IgD-negative memory B cell (primary cell): ENCODE measurements around the gene TRMT1. TPM values are rescaled to one million over a fixed set of nuclear protein-coding genes. Genes with fewer than 3 reads are reported as not detected.
A peak's percentile ranks its signal among the peaks of the same experiment; 100 is the strongest.

Source experiments
- H3K27ac Mint-ChIP-seq, 3 donors: one replicate each; pipeline ENCODE4 v1.8.0; 2020 to 2022; ENCODE audit warnings: mild to moderate bottlenecking in 3 of 3, mixed read lengths in 3 of 3, moderate library complexity in 1 of 3
- H3K27me3 Mint-ChIP-seq: one replicate; pipeline ENCODE4 v1.8.0; 2021; ENCODE audit warnings: mixed read lengths
- H3K36me3 Mint-ChIP-seq: one replicate; pipeline ENCODE4 v1.8.0; 2020; ENCODE audit warnings: mild to moderate bottlenecking, mixed read lengths
- H3K4me1 Mint-ChIP-seq, 3 donors: one replicate each; pipeline ENCODE4 v1.8.0; 2020 to 2022; ENCODE audit warnings: mixed read lengths in 3 of 3, mild to moderate bottlenecking in 1 of 3
- H3K4me3 Mint-ChIP-seq, 4 donors: one replicate each; pipeline ENCODE4 v1.8.0; 2020 to 2022; ENCODE audit warnings: mild to moderate bottlenecking in 4 of 4, mixed read lengths in 4 of 4, moderate library complexity in 3 of 4
- H3K9me3 Mint-ChIP-seq, 3 donors: one replicate each; pipeline ENCODE4 v1.8.0; 2020 to 2021; ENCODE audit warnings: mixed read lengths in 3 of 3, mild to moderate bottlenecking in 1 of 3
- polyA plus RNA-seq: library from polyadenylated mRNA; unstranded; fragments of 300-500 nt; fragmentation: Illumina TruSeq; gene quantifications from one replicate; pipeline ENCODE4 v1.2.3, GENCODE V29; 2021

TRMT1 gene
- polyA plus RNA-seq, 1 donor from 2014 or later, result 30.7 TPM

DNA sequence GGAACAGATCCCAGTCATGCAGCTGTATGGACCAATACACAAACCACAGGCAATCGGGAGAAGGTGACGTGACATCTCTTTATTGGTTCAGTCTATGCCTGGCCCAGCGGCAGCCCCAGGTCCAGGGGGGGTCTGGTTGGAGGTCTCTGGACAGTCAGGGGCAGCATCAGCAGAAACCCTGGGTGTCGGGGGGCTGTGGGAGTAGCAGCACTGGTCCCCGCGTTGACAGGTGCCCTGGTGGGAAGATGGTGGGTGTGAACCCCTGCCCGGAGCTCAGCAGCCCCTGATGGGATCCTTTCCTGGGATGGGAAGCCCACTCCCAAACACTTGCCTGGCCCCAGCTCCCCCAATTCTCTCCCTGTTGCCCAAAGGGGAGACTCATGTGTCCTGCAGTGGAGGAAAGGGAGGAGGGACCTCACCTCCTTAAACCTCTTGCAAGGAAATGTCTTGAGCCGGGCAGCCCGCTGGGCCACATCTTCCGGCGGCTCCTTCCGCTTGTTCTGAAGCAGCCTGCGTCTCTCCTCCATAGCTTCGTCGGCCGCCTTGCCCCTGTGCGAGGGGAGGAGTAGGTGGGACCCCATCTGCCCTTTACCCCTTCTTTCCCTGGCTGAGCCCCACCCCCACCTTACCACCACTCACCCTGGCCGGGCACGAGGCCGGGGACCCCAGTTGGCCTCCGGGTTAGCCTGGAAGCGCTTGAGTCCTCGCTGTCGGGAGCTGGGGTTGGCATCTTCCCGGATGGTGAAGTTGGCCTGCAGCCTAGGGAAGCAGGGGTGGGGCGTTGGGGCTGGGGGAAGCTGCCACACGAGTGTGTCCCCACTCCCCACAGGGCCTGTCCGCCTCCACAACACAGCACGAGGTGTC, 11.5 kb downstream of the TRMT1 start:
- H3K4me3 Mint-ChIP-seq, result peak overlapping the region; percentile 86 to 98 (median 92)
- peaks cover 14 to 15% (median 14%) of the 10 kb centered on the region in 3 donors for H3K4me1 Mint-ChIP-seq
- H3K27me3 Mint-ChIP-seq, result peaks cover 1% of the 10 kb centered on the region

DNA sequence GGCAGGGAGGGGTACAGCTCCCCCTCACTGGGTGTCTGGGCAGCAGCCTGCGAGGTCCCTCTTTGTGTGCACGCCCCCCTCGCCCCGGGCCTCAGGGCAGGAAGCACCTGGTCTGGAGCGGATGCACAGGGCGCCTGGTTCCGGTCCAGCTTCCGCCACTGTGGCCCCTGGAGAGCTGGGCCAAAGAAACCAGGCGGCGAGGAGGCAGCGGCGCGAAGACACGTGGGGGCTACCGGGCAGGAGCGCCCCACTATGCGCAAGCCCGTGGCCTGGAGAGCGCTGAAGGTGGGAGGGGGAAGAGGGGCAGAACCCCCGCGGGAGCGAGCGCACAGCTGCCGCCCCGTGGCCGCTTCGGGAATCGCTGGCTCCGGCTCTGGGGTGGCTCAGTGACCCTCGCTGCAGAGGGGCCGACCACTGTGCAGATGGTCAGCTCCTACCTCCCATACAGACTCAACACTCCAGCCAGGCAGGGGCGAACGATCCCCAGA, 12.1 kb downstream of the TRMT1 start:
- Mint-ChIP-seq H3K9me3 (peaks cover 0 to 1% (median 0%) of the 10 kb centered on the region in 3 donors), H3K4me1 (peaks cover 15 to 18% (median 16%) of the 10 kb centered on the region in 3 donors), H3K36me3 (no peaks in the 10 kb centered on the region), H3K27ac (peak overlapping the region; percentile 95 to 99 (median 97)), H3K27me3 (peaks cover 2% of the 10 kb centered on the region), H3K4me3 (peak overlapping the region; percentile 86 to 98 (median 92))

More for the DNA sequence above, 11.5 kb downstream of the TRMT1 start:
- Mint-ChIP-seq H3K36me3 (no peaks in the 10 kb centered on the region), H3K27ac (peak overlapping the region; percentile 95 to 99 (median 97)), H3K9me3 (no peaks in the 10 kb centered on the region)

- H3K4me1 Mint-ChIP-seq, result peaks cover 15 to 20% (median 16%) of the 10 kb centered on the region in 3 donors
- H3K27me3 Mint-ChIP-seq, result peaks cover 2% of the 10 kb centered on the region
- H3K27ac Mint-ChIP-seq, result peak overlapping the region; percentile 95 to 99 (median 98)
- H3K9me3 Mint-ChIP-seq, result peaks cover 0 to 1% (median 0%) of the 10 kb centered on the region in 3 donors
- H3K4me3 Mint-ChIP-seq, result peak overlapping the region; percentile 90 to 98 (median 94)
- H3K36me3 Mint-ChIP-seq, result peaks cover 1% of the 10 kb centered on the region
Observed at GRCh38 chr19:13103581-13104359, 12.8 kb downstream of the TRMT1 start.

DNA sequence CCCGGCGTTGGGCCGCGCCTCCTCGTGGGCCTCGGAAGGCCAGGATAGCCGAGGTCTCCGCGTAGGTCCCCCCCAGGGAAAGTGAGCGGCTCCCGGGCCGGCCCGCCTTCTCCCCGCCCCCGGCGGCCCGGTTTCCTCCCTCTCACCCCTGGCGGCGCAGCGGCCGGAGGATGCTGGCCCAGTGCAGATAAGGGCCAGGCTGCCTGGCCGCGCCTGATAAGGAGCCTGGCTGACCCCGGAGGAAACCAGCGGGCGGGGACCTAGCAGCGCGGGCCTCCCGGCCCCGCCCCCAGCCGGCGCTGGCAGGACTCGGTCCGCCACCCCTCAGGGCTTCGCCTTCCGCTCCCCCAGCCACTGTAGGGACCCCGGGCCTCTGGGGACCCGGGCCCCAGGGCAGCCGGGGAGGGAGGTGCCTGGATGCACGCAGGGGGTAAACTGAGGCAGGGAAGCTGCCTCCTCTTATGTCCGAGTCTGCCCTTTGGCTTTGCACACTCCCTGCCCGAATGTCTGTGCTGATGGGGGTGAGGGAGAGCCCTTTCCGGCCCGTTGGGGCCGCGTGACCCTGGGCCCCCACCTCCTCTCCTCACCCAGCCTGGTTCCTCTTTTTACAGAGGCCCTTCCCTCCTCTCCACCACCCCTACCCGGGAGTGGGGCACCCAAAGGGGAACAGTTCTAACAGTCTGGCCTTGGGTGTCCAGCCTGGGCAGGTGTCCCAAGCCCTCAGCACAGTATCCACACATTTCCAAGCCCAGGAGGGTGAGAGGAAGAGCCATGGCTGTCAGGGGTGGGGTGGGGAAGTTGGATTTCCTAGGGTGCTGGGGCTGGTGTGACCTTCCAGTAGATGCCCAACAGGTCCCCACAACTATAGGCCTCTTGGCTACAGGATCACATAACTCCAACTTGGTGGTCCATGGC, 13.6 kb downstream of the TRMT1 start, which contains the start of gene LYL1:
Gene LYL1, minus strand, starts transcription at position 193 of the 915 bp plus-strand sequence. CDS start 1,687 bp downstream, outside the sequence.
- H3K4me1 Mint-ChIP-seq, result peaks cover 16 to 26% (median 19%) of the 10 kb centered on the region in 3 donors
- H3K4me3 Mint-ChIP-seq, result peak within 1 kb of the TSS; percentile 90 to 98 (median 94)
- peaks cover 2% of the 10 kb centered on the region for H3K27me3 Mint-ChIP-seq
- peaks cover 0 to 1% (median 0%) of the 10 kb centered on the region in 3 donors for H3K9me3 Mint-ChIP-seq
- H3K27ac Mint-ChIP-seq, result peak within 1 kb of the TSS; percentile 95 to 99 (median 98)
- peaks cover 1% of the 10 kb centered on the region for H3K36me3 Mint-ChIP-seq

DNA sequence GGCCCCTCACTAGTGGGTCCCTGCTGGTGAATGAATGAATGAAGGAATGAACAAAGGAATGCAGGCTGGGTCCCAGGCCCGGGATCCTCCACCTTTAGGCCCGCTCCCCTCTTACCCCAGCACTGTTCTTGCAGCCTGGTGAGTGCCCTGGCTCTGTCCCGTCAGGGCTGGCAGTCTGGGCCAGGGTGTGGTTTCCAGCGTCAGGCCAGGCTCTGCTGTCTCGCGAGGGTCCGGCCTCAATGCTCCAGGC, 14.2 kb downstream of the TRMT1 start:
- Mint-ChIP-seq H3K9me3 (peaks cover 0 to 1% (median 0%) of the 10 kb centered on the region in 3 donors), H3K4me1 (peaks cover 16 to 24% (median 19%) of the 10 kb centered on the region in 3 donors)

DNA sequence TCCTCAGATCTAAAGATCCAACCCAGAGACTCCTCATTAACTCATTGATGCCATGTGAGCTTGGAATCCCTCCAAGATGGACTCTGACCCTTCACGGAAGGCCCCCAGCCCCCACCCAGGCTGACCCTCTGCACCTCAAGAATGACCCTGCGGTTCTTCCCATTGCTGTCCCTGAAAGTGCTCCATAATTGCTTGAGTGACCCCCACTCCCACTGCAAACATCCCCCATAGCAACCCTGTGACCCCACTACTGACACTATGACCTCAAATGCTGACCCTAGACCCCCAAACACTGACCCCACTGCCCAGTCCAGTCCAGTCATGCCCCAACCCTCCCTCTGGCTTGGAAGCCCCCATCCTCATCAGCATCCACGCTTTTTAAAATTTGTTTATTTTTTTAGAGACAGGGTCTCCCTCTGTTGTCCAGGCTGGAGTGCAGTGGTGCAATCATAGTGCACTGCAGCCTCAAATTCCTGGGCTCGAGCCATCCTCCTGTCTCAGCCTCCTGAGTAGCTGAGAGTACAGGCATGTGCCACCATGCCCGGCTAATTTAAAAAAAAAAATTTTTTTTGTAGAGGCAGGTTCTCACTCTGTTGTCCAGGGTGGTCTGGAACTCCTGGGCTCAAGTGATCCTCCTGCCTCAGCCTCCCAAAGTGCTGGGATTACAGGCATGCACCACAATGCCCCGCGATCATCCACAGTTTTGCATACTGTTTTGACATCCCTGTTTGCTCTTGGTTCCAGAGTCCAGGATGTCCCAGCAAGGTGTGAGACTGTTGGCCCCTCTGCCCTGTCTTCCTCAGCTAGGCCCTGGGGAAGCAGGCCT, 14.7 kb downstream of the TRMT1 start:
- Mint-ChIP-seq H3K4me3 (peak overlapping the region; percentile 90 to 98 (median 94)), H3K27ac (peak overlapping the region; percentile 88 to 99 (median 95)), H3K9me3 (peaks cover 0 to 1% (median 0%) of the 10 kb centered on the region in 3 donors), H3K36me3 (peaks cover 1% of the 10 kb centered on the region), H3K4me1 (peaks cover 19 to 27% (median 22%) of the 10 kb centered on the region in 3 donors), H3K27me3 (peaks cover 4% of the 10 kb centered on the region)

More for the DNA sequence above, 14.2 kb downstream of the TRMT1 start:
- Mint-ChIP-seq H3K4me3 (peak overlapping the region; percentile 90 to 98 (median 94)), H3K27ac (peak overlapping the region; percentile 88 to 99 (median 95)), H3K36me3 (peaks cover 1% of the 10 kb centered on the region), H3K27me3 (peaks cover 2% of the 10 kb centered on the region)

GRCh38 chr19:13100841-13101589, 15.5 kb downstream of the TRMT1 start:
- Mint-ChIP-seq H3K9me3 (peaks cover 0 to 1% (median 0%) of the 10 kb centered on the region in 3 donors), H3K27ac (peak overlapping the region; percentile 88 to 99 (median 95)), H3K36me3 (peaks cover 1% of the 10 kb centered on the region), H3K27me3 (peaks cover 5% of the 10 kb centered on the region), H3K4me3 (peak overlapping the region; percentile 90 to 98 (median 94)), H3K4me1 (peaks cover 20 to 27% (median 23%) of the 10 kb centered on the region in 3 donors)

GRCh38 chr19:13100031-13100588, 16.4 kb downstream of the TRMT1 start:
- Mint-ChIP-seq H3K4me1 (peaks cover 20 to 26% (median 23%) of the 10 kb centered on the region in 3 donors), H3K9me3 (peaks cover 0 to 1% (median 0%) of the 10 kb centered on the region in 3 donors), H3K4me3 (peak overlapping the region; percentile 81 to 97 (median 90)), H3K27ac (peak overlapping the region; percentile 95 to 98 (median 96)), H3K27me3 (peaks cover 5% of the 10 kb centered on the region), H3K36me3 (peaks cover 1% of the 10 kb centered on the region)

- H3K27me3 Mint-ChIP-seq, result peaks cover 5% of the 10 kb centered on the region
- peaks cover 1% of the 10 kb centered on the region for H3K36me3 Mint-ChIP-seq
- peak overlapping the region; percentile 95 to 98 (median 96) for H3K27ac Mint-ChIP-seq
Observed at GRCh38 chr19:13099073-13099999, 17.2 kb downstream of the TRMT1 start.

DNA sequence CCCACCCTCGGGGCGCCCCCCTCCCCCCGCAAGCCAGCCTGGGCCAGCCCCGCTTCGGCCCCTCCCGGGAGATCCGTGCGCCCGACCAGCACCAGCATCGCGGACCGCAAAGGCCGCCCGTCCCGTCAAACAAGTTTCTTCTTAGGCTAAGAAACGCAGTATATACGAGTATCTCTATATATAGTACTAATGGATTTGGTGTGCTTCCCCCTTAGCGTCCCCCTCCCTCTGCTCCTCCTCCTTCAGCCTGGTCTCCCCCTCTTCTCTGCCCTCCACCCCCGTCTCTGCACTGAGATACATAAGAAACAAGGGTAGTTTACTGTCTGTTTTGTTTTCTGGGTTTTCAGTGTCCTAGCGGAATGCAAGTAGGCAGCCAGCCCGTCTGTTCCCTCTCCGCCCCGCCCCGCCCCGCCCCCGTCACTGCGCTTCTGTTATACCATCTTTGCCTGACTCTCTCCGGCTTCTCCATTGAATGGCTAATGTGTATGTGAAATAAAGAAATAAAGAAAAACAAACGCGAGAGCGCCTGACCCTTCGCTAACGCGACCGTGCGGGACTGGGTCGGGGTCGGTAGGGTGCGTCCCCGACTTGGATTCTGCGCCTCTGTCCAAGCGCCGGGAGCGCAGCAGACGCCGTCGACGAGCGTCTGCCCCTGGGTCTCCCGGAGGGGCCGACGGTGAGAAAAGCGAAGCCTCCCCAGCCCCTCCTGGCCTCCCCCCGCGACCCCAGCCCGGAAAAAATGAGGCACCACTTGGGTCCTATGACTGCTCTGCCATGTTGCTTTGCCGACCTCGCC, 18.1 kb downstream of the TRMT1 start:
- Mint-ChIP-seq H3K27ac (peak overlapping the region; percentile 95 to 98 (median 96)), H3K4me1 (peaks cover 23 to 28% (median 24%) of the 10 kb centered on the region in 3 donors), H3K36me3 (peaks cover 1% of the 10 kb centered on the region), H3K27me3 (peaks cover 5% of the 10 kb centered on the region), H3K4me3 (peak overlapping the region; percentile 90 to 95 (median 94)), H3K9me3 (peaks cover 0 to 1% (median 0%) of the 10 kb centered on the region in 3 donors)

More at GRCh38 chr19:13099073-13099999, 17.2 kb downstream of the TRMT1 start:
- Mint-ChIP-seq H3K9me3 (peaks cover 0 to 1% (median 0%) of the 10 kb centered on the region in 3 donors), H3K4me1 (peaks cover 21 to 27% (median 21%) of the 10 kb centered on the region in 3 donors), H3K4me3 (peak overlapping the region; percentile 90 to 97 (median 94))
